GM18507 (cell line): ENCODE results near the gene CGB5.
A peak's percentile ranks its signal among the peaks of the same experiment; 100 is the strongest.

Experiments used
- DNase-seq: peaks from one replicate; pipeline ENCODE4 v3.0.0; 2011; ENCODE audit warnings: low read depth; ENCODE audit not compliant: insufficient read length; ENCODE audit errors: extremely low spot score
- FAIRE-seq: peaks from 2 replicates; lab custom pipeline; 2011; peaks lifted over from hg19 to GRCh38; lab: Jason Lieb, UNC

CGB5 gene

DNA sequence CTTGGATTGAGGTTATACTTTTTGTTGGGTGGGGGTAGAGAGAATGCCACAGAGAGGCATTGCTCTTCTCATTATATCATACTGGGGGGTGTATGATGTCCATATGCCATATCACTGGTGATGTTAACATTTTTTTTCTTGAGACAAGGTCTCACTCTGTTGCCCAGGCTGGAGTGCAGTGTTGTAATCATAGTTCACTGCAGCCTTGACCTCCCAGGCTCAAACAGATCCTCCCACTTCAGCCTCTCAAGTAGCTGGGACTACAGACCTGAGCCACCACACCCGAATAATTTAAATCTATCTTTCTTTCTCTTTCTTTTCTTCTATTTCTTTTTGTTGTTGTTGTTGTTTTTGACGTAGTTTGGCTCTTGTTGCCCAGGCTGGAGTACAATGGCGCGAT lies 36.7 kb downstream of the CGB5 start:
- FAIRE-seq = no peak

DNA sequence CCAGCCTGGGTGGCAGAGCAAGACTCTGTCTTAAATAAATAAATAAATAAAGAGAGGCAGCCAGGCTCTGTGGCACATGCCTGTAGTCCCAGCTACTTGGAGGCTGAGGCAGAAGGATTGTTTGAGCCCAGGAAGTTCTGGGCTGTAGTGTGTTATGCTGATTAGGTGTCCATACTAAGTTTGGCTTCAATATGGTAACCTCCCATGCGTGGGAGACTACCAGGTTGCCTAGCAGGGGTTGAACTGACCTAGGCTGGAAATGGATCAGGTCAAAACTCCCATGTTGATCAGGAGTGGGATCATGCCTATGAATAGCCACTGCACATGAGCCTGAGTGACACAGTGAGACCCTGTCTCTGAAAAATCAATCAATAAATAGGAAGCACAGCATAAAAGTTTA lies 37.6 kb downstream of the CGB5 start:
- FAIRE-seq = no peak

More for the DNA sequence above, 36.7 kb downstream of the CGB5 start:
- no peak for DNase-seq

GRCh38 chr19:49084206-49085019 lies 40.8 kb downstream of the CGB5 start:
- no peak for FAIRE-seq
- no peak for DNase-seq

More for the DNA sequence above, 37.6 kb downstream of the CGB5 start:
- DNase-seq = no peak

DNA sequence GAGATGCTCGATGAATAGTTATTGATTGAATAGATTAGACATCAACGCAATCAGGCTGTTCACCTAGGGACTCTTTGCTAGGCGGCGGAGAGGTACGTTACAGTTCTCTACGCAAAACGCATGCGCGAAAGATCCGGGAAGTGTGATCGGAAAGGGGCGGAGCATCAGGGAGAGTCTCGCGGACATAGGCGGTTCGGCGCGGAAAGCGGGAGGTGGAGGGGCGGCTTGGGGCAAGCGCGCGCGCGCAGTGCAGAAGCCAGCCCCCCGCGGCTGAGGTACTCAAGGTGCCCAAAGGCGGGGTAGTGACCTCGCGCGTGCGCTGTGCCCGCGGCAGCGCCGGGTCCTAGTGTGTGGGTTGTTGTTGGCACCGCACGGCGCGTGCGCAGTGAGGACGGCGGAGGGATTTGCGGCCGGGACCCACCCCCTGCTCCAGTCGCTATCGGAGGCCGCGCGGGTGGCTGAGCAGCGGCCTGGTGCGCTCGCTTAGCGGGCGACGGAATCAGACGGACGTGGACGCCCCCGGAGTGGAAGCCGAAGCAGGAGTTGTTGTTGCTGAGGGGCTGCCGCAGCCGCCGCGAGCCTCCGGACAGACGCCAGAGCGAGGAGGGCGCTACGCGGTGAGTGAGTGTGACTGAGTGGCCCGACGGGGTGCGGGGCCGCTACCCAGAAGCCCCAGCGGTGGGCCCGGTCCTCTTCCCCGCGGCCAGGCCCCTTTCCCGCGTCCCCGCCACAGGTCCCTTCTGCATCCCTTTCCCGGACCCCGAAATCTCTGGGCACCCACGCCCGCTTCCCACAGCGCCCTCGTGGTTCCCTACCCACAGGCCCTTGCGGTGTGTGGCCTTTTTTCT lies 41.6 kb downstream of the CGB5 start, which contains the start of gene SNRNP70:
SNRNP70 (plus strand) TSS at position 432 of the 848 bp plus-strand sequence. CDS start 964 bp downstream, outside the sequence.
- DNase-seq = peak; percentile 99
- peak; percentile 97 for FAIRE-seq

DNA sequence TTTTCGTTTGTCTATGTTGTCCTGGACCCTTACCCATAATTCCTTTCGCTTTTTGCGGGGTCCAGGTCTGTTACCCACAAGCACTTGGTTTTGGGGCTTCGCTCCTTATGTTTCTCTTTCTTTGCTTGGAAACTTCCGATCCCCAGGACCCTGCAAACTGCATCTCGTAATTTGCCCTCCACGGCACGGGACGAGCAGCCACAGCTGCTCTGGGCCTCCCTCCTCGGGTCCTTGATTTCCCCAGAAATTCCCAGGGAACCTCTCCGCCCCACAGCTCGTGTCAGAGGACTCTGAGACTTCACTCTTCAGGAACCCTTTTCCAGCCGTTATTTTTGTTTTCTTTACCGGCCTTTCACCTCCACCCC lies 42.2 kb downstream of the CGB5 start:
- DNase-seq (no peak), FAIRE-seq (no peak)

GRCh38 chr19:49086296-49086695 lies 42.6 kb downstream of the CGB5 start:
- DNase-seq = no peak
- FAIRE-seq = no peak

DNA sequence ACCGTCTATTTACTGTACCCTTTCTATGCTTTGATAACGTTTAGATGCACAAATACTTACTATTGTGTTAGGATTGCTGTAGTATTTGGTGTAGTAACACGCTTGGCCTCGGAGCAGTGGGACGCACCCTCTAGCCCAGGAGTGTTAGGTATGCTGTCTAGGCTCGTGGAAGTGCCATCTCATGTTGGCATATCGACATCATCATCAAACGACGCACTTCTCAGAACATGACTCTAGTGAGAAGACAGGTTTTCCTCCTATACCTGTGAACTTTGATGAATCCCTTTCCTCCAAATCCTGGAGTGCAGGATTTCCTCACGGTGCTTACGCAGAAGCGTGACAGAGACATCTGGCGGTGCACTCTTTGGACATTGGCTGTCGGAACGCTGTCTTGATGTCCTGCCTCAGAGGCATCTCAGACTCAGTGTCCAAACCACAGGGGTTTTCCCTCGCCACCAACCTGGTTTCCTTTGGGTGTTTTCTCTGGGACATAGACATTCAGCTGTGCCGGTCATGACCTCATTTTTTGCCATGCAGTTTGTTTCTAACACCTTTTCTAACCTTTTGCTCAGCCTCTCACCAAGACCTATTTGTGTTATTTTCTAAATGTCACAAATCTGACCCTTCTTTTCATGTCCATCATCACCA lies 47.9 kb downstream of the CGB5 start:
- DNase-seq (no peak), FAIRE-seq (no peak)

GRCh38 chr19:49092686-49093085 lies 49.0 kb downstream of the CGB5 start:
- FAIRE-seq (no peak), DNase-seq (no peak)
